H9 (cell line): ENCODE results near the gene PROSER3. TPM values are rescaled to one million over a fixed set of nuclear protein-coding genes. Genes with fewer than 3 reads are reported as not detected.

Experiments used
- DNase-seq: peaks from one replicate; pipeline ENCODE4 v3.0.0-alpha.2; 2017
- H2AFZ ChIP-seq: one replicate; pipeline ENCODE4 v1.6.1; 2013; ENCODE audit warnings: mild to moderate bottlenecking, low read length, control low read depth, moderate library complexity
- H2AK5ac ChIP-seq: 2 replicates; pipeline ENCODE4 v1.6.1; 2013; ENCODE audit warnings: low read length, control low read depth, mixed read lengths; ENCODE audit not compliant: insufficient read length
- H2BK120ac ChIP-seq: one replicate; pipeline ENCODE4 v1.6.1; 2013; ENCODE audit warnings: low read depth, mild to moderate bottlenecking, low read length, control low read depth, inconsistent platforms; ENCODE audit not compliant: poor library complexity, severe bottlenecking
- H2BK12ac ChIP-seq: 2 replicates; pipeline ENCODE4 v1.6.1; 2013; ENCODE audit warnings: low read length, control low read depth, mixed read lengths, low read depth; ENCODE audit not compliant: insufficient read length
- H2BK15ac ChIP-seq: 2 replicates; pipeline ENCODE4 v1.6.1; 2013; ENCODE audit warnings: low read depth, low read length, control low read depth
- H2BK20ac ChIP-seq: one replicate; pipeline ENCODE4 v1.6.1; 2013; ENCODE audit warnings: low read depth, mild to moderate bottlenecking, low read length, control low read depth, inconsistent platforms; ENCODE audit not compliant: poor library complexity, severe bottlenecking
- H2BK5ac ChIP-seq: 2 replicates; pipeline ENCODE4 v1.6.1; 2013; ENCODE audit warnings: low read length, control low read depth, mixed read lengths; ENCODE audit not compliant: insufficient read length
- H3K14ac ChIP-seq: 2 replicates; pipeline ENCODE4 v1.6.1; 2013; ENCODE audit warnings: low read length, control low read depth; ENCODE audit not compliant: insufficient read depth
- H3K18ac ChIP-seq: 2 replicates; pipeline ENCODE4 v1.6.1; 2013; ENCODE audit warnings: low read depth, mild to moderate bottlenecking, mixed read lengths, low read length, control low read depth; ENCODE audit not compliant: insufficient read length
- H3K23ac ChIP-seq: 2 replicates; pipeline ENCODE4 v1.6.1; 2013; ENCODE audit warnings: low read length, control low read depth, mixed read lengths, low read depth; ENCODE audit not compliant: insufficient read length
- H3K23me2 ChIP-seq: 2 replicates; pipeline ENCODE4 v1.6.1; 2013; ENCODE audit warnings: low read depth, mild to moderate bottlenecking, mixed read lengths, low read length, control low read depth; ENCODE audit not compliant: insufficient read length, poor library complexity, severe bottlenecking
- H3K27ac ChIP-seq: 2 replicates; pipeline ENCODE4 v1.5.1; 2013; ENCODE audit warnings: low read length, control low read depth, mixed read lengths, low read depth; ENCODE audit not compliant: insufficient read length
- H3K27me3 ChIP-seq: 2 replicates; pipeline ENCODE4 v1.6.1; 2013; ENCODE audit warnings: low read length, control low read depth, inconsistent platforms; ENCODE audit not compliant: insufficient read depth
- H3K4ac ChIP-seq: 2 replicates; pipeline ENCODE4 v1.6.1; 2013; ENCODE audit warnings: low read depth, mild to moderate bottlenecking, control low read depth, inconsistent platforms, low read length, moderate library complexity
- H3K4me1 ChIP-seq: 2 replicates; pipeline ENCODE4 v1.6.1; 2013; ENCODE audit warnings: low read length, control low read depth, inconsistent platforms; ENCODE audit not compliant: insufficient read depth
- H3K4me2 ChIP-seq: 2 replicates; pipeline ENCODE4 v1.6.1; 2013; ENCODE audit warnings: low read length, control low read depth, mixed read lengths; ENCODE audit not compliant: insufficient read length, insufficient read depth
- H3K56ac ChIP-seq: 2 replicates; pipeline ENCODE4 v1.6.1; 2013; ENCODE audit warnings: low read depth, mild to moderate bottlenecking, mixed read lengths, low read length, control low read depth; ENCODE audit not compliant: insufficient read length
- H3K79me1 ChIP-seq: 2 replicates; pipeline ENCODE4 v1.6.1; 2013; ENCODE audit warnings: low read depth, mild to moderate bottlenecking, moderate library complexity, low read length, control low read depth, inconsistent platforms; ENCODE audit not compliant: insufficient read depth, poor library complexity, severe bottlenecking
- H3K79me2 ChIP-seq: 2 replicates; pipeline ENCODE4 v1.6.1; 2013; ENCODE audit warnings: low read length, control low read depth, inconsistent platforms; ENCODE audit not compliant: insufficient read depth
- H3K9ac ChIP-seq: 2 replicates; pipeline ENCODE4 v1.6.1; 2013; ENCODE audit warnings: low read length, control low read depth, mixed read lengths; ENCODE audit not compliant: insufficient read length; ENCODE audit errors: extremely low read depth
- H3K9me3 ChIP-seq: one replicate; pipeline ENCODE4 v1.6.1; 2013; ENCODE audit warnings: low read depth, low read length, inconsistent platforms; ENCODE audit not compliant: control insufficient read depth
- H3T11ph ChIP-seq: one replicate; pipeline ENCODE4 v1.6.1; 2013; ENCODE audit warnings: mild to moderate bottlenecking, low read length, control low read depth, inconsistent platforms
- H4K20me1 ChIP-seq: one replicate; pipeline ENCODE4 v1.6.1; 2013; ENCODE audit not compliant: control insufficient read depth, insufficient read length, insufficient read depth
- H4K5ac ChIP-seq: 2 replicates; pipeline ENCODE4 v1.6.1; 2013; ENCODE audit warnings: low read depth, mild to moderate bottlenecking, mixed read lengths, low read length, control low read depth; ENCODE audit not compliant: insufficient read length
- H4K8ac ChIP-seq: replicated peaks from 2 replicates; pipeline ENCODE4 v1.6.1; 2013; ENCODE audit warnings: low read length, control low read depth, mixed read lengths, low read depth; ENCODE audit not compliant: insufficient read length
- H4K91ac ChIP-seq: 2 replicates; pipeline ENCODE4 v1.6.1; 2013; ENCODE audit warnings: low read depth, mild to moderate bottlenecking, moderate library complexity, mixed read lengths, low read length, control low read depth; ENCODE audit not compliant: insufficient read length
- H3K27ac Mint-ChIP-seq, 3 experiments: 2 replicates in 2 of 3; 3 replicates in 1 of 3; pipeline ENCODE4 v1.8.0; 2020 to 2021; ENCODE audit warnings: mixed read lengths in 3 of 3, mild to moderate bottlenecking in 1 of 3, moderate library complexity in 1 of 3
- H3K27me3 Mint-ChIP-seq: 2 replicates; pipeline ENCODE4 v1.8.0; 2021; ENCODE audit warnings: low read depth, mild to moderate bottlenecking, moderate library complexity, mixed read lengths
- H3K36me3 Mint-ChIP-seq, 3 experiments: 2 replicates in 2 of 3; 3 replicates in 1 of 3; pipeline ENCODE4 v1.8.0; 2020 to 2021; ENCODE audit warnings: low read depth in 3 of 3, mixed read lengths in 3 of 3; ENCODE audit not compliant: insufficient read depth in 1 of 3
- H3K4me1 Mint-ChIP-seq, 2 experiments: 2 replicates each; pipeline ENCODE4 v1.8.0; 2020; ENCODE audit warnings: mixed read lengths in 2 of 2
- H3K4me3 Mint-ChIP-seq, 2 experiments: 2 replicates in 1 of 2; 3 replicates in 1 of 2; pipeline ENCODE4 v1.8.0; 2020 to 2021; ENCODE audit warnings: mild to moderate bottlenecking in 2 of 2, mixed read lengths in 2 of 2, moderate library complexity in 1 of 2
- H3K9me3 Mint-ChIP-seq, 2 experiments: 2 replicates in 1 of 2; 3 replicates in 1 of 2; pipeline ENCODE4 v1.8.0; 2020; ENCODE audit warnings: mild to moderate bottlenecking in 2 of 2, mixed read lengths in 2 of 2, moderate library complexity in 1 of 2
- CTCF ChIP-seq: fragments of 200-600 bp; sonication (generic); conservative IDR thresholded peaks from 3 replicates; pipeline ENCODE4 v1.8.0; 2021; ENCODE audit warnings: antibody characterized with exemption, mild to moderate bottlenecking
- WGBS: extraction: QIAGEN DNeasy Blood & Tissue Kit; methylation state at CpG from one replicate; pipeline ENCODE4 v1.1.7; 2013; ENCODE audit warnings: missing lambda C conversion rate, low lambda C conversion rate, mixed read lengths; ENCODE audit not compliant: insufficient read length; ENCODE audit errors: extremely low coverage; 5-methylcytosine and 5-hydroxymethylcytosine counted together
- total RNA-seq: library from RNA; stranded (reverse); gene quantifications from 2 replicates; pipeline ENCODE4 v1.2.1, GENCODE V29; 2021

PROSER3 gene
- total RNA-seq, 1 experiment from 2014 or later, result 29.1 TPM

- H3K9me3 ChIP-seq, result no peaks in the 10 kb centered on the region
- H3K56ac ChIP-seq, result no peak within 1 kb of the TSS
- no peak within 1 kb of the TSS for H3K23ac ChIP-seq
- no peak within 1 kb of the TSS for H3T11ph ChIP-seq
- H3K9ac ChIP-seq, result no peak within 1 kb of the TSS
- no CpG with 5 or more reads among the region's 26 CpGs for WGBS
- no peaks in the 10 kb centered on the region for H3K23me2 ChIP-seq
- no peak within 1 kb of the TSS for H3K18ac ChIP-seq
- no peak within 1 kb of the TSS for H3K4me3 Mint-ChIP-seq
- no peak within 1 kb of the TSS for H4K91ac ChIP-seq
- peaks cover 16% of the 10 kb centered on the region for H3K27me3 Mint-ChIP-seq
- DNase-seq, result no peak
- no peak within 1 kb of the TSS for H2BK15ac ChIP-seq
- no peak within 1 kb of the TSS for H4K5ac ChIP-seq
- H2BK12ac ChIP-seq, result no peak within 1 kb of the TSS
- no peaks in the 10 kb centered on the region for H3K79me2 ChIP-seq
- no peaks in the 10 kb centered on the region for H4K20me1 ChIP-seq
- no peak within 1 kb of the TSS for H2BK5ac ChIP-seq
- no peak within 1 kb of the TSS for H2AFZ ChIP-seq
- no peak within 1 kb of the TSS for H3K4me2 ChIP-seq
- H3K14ac ChIP-seq, result no peak within 1 kb of the TSS
- no peak within 1 kb of the TSS for H2BK20ac ChIP-seq
- H3K4me1 ChIP-seq, result no peaks in the 10 kb centered on the region; the same call in 1 of the 2 replicates
- H4K8ac ChIP-seq, result no peak within 1 kb of the TSS
- no peak within 1 kb of the TSS for H2BK120ac ChIP-seq
- peaks cover 13 to 21% of the 10 kb centered on the region in 2 experiments for H3K4me1 Mint-ChIP-seq
- H3K27ac ChIP-seq, result no peak within 1 kb of the TSS
- TF ChIP-seq CTCF, result no peak
- H3K27me3 ChIP-seq, result no peaks in the 10 kb centered on the region
- H3K9me3 Mint-ChIP-seq, result peaks cover 2 to 3% of the 10 kb centered on the region in 2 experiments; a peak in 2 of 5 replicates
- no peak within 1 kb of the TSS for H3K27ac Mint-ChIP-seq
- no peaks in the 10 kb centered on the region for H3K36me3 Mint-ChIP-seq
- no peak within 1 kb of the TSS for H3K4ac ChIP-seq
- no peak within 1 kb of the TSS for H2AK5ac ChIP-seq
- H3K79me1 ChIP-seq, result no peaks in the 10 kb centered on the region
These were observed 54.5 kb downstream of the PROSER3 start, which contains the start of gene PRODH2 for GRCh38 chr19:35812220-35813042. Gene PRODH2 (minus strand): TSS chr19:35812845. CDS start chr19:35812805, 40 bp downstream.
